PFSK-1 (cell line): ENCODE measurements around the gene REPIN1.

Experiments used
- FOXP2 ChIP-seq: optimal IDR thresholded peaks from 2 replicates; pipeline ENCODE3; 2011; ENCODE audit warnings: borderline replicate concordance, control low read depth, inconsistent platforms; ENCODE audit not compliant: insufficient read depth; ENCODE audit errors: extremely low read length, extremely low read depth
- POLR2AphosphoS5 ChIP-seq: IDR thresholded peaks from 2 replicates; pipeline ENCODE4 v1.6.1; 2012; ENCODE audit warnings: low read depth, mild to moderate bottlenecking, control low read depth, low read length, moderate library complexity
- SIN3A ChIP-seq: IDR thresholded peaks from 2 replicates; pipeline ENCODE4 v1.6.1; 2012; ENCODE audit warnings: mild to moderate bottlenecking, low read length, moderate library complexity, borderline replicate concordance; ENCODE audit not compliant: insufficient read depth
- TAF1 ChIP-seq: IDR thresholded peaks from 2 replicates; pipeline ENCODE4 v1.6.1; 2012; ENCODE audit warnings: low read length, control low read depth, borderline replicate concordance; ENCODE audit not compliant: insufficient read depth
- TF ChIP-seq, protein P1 (sequence below), 2 experiments: IDR thresholded peaks; 2 replicates each; pipeline versions ENCODE4 v1.6.1 to v1.8.0; 2011 to 2012; ENCODE audit warnings: low read depth in 2 of 2, low read length in 2 of 2, control low read depth in 1 of 2, inconsistent platforms in 1 of 2, mild to moderate bottlenecking in 1 of 2, moderate library complexity in 1 of 2; ENCODE audit not compliant: insufficient read depth in 1 of 2

The REPIN1 gene

DNA sequence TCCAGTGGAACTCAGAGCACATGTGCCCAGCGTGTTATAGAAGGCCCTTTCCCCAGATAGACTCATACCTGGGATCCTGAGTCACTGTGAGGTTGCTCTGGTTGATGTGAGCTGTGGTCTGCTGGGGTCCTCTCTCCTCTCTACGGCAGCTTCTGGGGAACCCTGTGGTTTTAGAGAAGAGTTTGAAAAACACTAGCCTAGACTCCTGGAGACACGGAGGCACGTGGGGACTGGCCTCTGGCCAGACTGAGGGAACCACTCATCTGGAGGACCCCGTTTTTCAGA, 20.9 kb downstream of the REPIN1 start:
- TF ChIP-seq POLR2AphosphoS5 (no peak), SIN3A (no peak)

GRCh38 chr7:150390205-150390604, 21.6 kb downstream of the REPIN1 start:
- TF ChIP-seq TAF1 (no peak), POLR2AphosphoS5 (no peak), SIN3A (no peak), FOXP2 (no peak)
- TF ChIP-seq, protein P1, sequence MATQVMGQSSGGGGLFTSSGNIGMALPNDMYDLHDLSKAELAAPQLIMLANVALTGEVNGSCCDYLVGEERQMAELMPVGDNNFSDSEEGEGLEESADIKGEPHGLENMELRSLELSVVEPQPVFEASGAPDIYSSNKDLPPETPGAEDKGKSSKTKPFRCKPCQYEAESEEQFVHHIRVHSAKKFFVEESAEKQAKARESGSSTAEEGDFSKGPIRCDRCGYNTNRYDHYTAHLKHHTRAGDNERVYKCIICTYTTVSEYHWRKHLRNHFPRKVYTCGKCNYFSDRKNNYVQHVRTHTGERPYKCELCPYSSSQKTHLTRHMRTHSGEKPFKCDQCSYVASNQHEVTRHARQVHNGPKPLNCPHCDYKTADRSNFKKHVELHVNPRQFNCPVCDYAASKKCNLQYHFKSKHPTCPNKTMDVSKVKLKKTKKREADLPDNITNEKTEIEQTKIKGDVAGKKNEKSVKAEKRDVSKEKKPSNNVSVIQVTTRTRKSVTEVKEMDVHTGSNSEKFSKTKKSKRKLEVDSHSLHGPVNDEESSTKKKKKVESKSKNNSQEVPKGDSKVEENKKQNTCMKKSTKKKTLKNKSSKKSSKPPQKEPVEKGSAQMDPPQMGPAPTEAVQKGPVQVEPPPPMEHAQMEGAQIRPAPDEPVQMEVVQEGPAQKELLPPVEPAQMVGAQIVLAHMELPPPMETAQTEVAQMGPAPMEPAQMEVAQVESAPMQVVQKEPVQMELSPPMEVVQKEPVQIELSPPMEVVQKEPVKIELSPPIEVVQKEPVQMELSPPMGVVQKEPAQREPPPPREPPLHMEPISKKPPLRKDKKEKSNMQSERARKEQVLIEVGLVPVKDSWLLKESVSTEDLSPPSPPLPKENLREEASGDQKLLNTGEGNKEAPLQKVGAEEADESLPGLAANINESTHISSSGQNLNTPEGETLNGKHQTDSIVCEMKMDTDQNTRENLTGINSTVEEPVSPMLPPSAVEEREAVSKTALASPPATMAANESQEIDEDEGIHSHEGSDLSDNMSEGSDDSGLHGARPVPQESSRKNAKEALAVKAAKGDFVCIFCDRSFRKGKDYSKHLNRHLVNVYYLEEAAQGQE (IDR thresholded peaks at IDR 0.05; ENCODE audit: insufficient read depth in 1 of 2, low read depth in 2 of 2, low read length in 2 of 2), result no peak

GRCh38 chr7:150393325-150393724, 24.7 kb downstream of the REPIN1 start:
- TF ChIP-seq, protein P1 (IDR thresholded peaks at IDR 0.05; ENCODE audit: insufficient read depth in 1 of 2, low read depth in 2 of 2, low read length in 2 of 2), result no peak
- TF ChIP-seq TAF1, result no peak

DNA sequence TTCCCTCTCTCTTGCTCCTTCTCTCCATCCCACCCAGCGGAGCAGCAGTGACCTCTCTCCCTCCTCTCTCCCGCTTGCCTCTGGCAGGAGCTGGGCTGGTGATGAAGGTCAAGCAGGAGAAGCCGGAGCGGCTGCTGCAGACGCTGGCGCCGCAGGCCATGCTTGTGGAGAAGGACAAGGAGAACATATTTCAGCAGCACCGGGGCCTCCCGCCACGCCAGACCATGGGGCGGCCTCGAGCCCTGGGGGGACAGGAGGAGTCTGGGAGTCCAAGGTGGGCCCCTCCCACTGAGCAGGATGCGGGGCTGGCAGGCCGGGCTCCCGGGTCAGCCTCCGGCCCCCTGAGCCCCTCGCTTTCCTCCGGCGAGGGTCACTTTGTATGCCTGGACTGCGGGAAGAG, 27.8 kb downstream of the REPIN1 start:
- no peak for TF ChIP-seq POLR2AphosphoS5
- TF ChIP-seq, protein P1 (IDR thresholded peaks at IDR 0.05; ENCODE audit: insufficient read depth in 1 of 2, low read depth in 2 of 2, low read length in 2 of 2), result no peak
- TF ChIP-seq TAF1, result no peak
- no peak for TF ChIP-seq FOXP2
- TF ChIP-seq SIN3A, result no peak

- TF ChIP-seq POLR2AphosphoS5, result no peak
These were observed 28.2 kb downstream of the REPIN1 start for GRCh38 chr7:150396851-150397260.

DNA sequence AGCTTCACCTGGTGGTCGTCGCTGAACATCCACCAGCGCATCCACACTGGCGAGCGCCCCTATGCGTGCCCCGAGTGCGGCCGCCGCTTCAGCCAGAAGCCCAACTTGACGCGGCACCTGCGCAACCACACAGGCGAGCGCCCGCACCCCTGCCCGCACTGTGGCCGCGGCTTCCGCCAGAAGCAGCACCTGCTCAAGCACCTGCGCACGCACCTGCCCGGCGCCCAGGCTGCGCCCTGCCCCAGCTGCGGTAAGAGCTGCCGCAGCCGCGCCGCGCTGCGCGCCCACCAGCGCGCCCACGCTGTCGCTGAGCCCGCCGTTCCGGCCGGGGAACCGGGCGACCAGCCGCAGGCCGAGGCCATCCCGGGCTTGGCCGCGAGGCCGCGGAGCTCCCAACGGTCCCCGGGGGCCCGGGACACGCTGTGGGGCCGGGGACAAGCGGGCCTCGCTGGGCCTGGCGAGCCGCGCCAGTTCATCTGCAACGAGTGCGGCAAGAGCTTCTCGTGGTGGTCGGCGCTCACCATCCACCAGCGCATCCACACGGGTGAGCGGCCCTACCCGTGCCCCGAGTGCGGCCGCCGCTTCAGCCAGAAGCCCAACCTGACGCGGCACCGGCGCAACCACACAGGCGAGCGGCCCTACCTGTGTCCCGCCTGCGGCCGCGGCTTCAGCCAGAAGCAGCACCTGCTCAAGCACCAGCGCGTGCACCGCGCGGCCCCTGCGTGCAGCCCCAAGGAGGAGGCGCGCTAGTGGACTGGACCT, 28.9 kb downstream of the REPIN1 start:
- TF ChIP-seq SIN3A (no peak), TAF1 (no peak), POLR2AphosphoS5 (no peak), FOXP2 (no peak)
- TF ChIP-seq, protein P1 (IDR thresholded peaks at IDR 0.05; ENCODE audit: insufficient read depth in 1 of 2, low read depth in 2 of 2, low read length in 2 of 2), result no peak
